Panc1 (cell line): ENCODE results near the gene SLC9A7. TPM values are rescaled to one million over a fixed set of nuclear protein-coding genes. Genes with fewer than 3 reads are reported as not detected.

Experiments
- ATAC-seq: fragments of 200-7000 bp; cut with Tn5 transposase; 2 replicates; pipeline ENCODE4 v1.9.1; 2020; ENCODE audit warnings: mild to moderate bottlenecking, moderate library complexity
- BruUV-seq: library from RNA; stranded (reverse); fragments of 400-500 nt; replicated peaks from 2 replicates; lab custom pipeline; 2021; lab: Mats Ljungman, UMichigan
- CTCF ChIA-PET: fragments of 300-600 bp; sonication (Branson Sonifier 250); formaldehyde crosslinking; loops from one replicate; lab custom pipeline; 2022; ENCODE audit warnings: antibody characterized with exemption; lab: Charles Lee
- POLR2A ChIA-PET: fragments of 300-600 bp; sonication (Branson Sonifier 250); formaldehyde crosslinking; loops from one replicate; lab custom pipeline; 2022; ENCODE audit warnings: antibody characterized with exemption; lab: Charles Lee
- DNase-seq: peaks from one replicate; pipeline ENCODE4 v3.0.0-alpha.2; 2010; ENCODE audit warnings: low read depth, low spot score
- H3K27ac ChIP-seq: 2 replicates; pipeline ENCODE4 v1.5.1; 2011; ENCODE audit warnings: mild to moderate bottlenecking, low read length, inconsistent platforms
- H3K27me3 ChIP-seq: fragments of 200-500 bp; sonication (Bioruptor generic); 2 replicates; pipeline ENCODE4 v1.6.0; 2014; ENCODE audit warnings: low read length, inconsistent platforms; ENCODE audit not compliant: control insufficient read depth, insufficient read depth
- H3K36me3 ChIP-seq: fragments of 200-500 bp; sonication (Bioruptor generic); 2 replicates; pipeline ENCODE4 v1.5.1; 2014; ENCODE audit warnings: inconsistent platforms, mild to moderate bottlenecking, low read length, moderate library complexity; ENCODE audit not compliant: control insufficient read depth, insufficient read depth
- H3K4me1 ChIP-seq: 2 replicates; pipeline ENCODE4 v1.5.1; 2011; ENCODE audit warnings: inconsistent platforms, mild to moderate bottlenecking, low read length, moderate library complexity; ENCODE audit not compliant: control insufficient read depth, insufficient read depth
- H3K4me3 ChIP-seq, 2 experiments: 2 replicates each; pipeline ENCODE4 v1.5.1; 2011 to 2012; ENCODE audit warnings: low read depth in 2 of 2, low read length in 2 of 2, mild to moderate bottlenecking in 2 of 2, inconsistent platforms in 1 of 2, moderate library complexity in 1 of 2
- H3K9me3 ChIP-seq: fragments of 200-500 bp; sonication (Bioruptor generic); 2 replicates; pipeline ENCODE4 v1.5.1; 2014; ENCODE audit warnings: low read depth, mild to moderate bottlenecking, inconsistent platforms, low read length, moderate library complexity; ENCODE audit not compliant: control insufficient read depth, insufficient read depth
- POLR2AphosphoS5 ChIP-seq: IDR thresholded peaks from 2 replicates; pipeline ENCODE4 v1.6.1; 2012; ENCODE audit warnings: mild to moderate bottlenecking, low read depth, low read length, moderate library complexity
- REST ChIP-seq, 2 experiments: IDR thresholded peaks; 2 replicates each; pipeline ENCODE4 v1.6.1; 2011 to 2012; ENCODE audit warnings: low read depth in 2 of 2, control low read depth in 1 of 2, low read length in 1 of 2, mild to moderate bottlenecking in 1 of 2, moderate library complexity in 1 of 2; ENCODE audit not compliant: insufficient read depth in 1 of 2
- SIN3A ChIP-seq: IDR thresholded peaks from 2 replicates; pipeline ENCODE4 v1.6.1; 2012; ENCODE audit warnings: low read depth, mild to moderate bottlenecking, low read length, moderate library complexity, borderline replicate concordance; ENCODE audit not compliant: insufficient read depth
- TCF7L2 ChIP-seq: IDR thresholded peaks from 2 replicates; pipeline ENCODE4 v1.6.1; 2011; ENCODE audit warnings: mild to moderate bottlenecking, low read depth, low read length, inconsistent platforms
- in situ Hi-C: cut with HindIII; loops from 2 replicates; pipeline ENCODE4 v1.10.0; 2016; ENCODE audit warnings: low sequenced_read_pairs, low pct_unique_long_range_greater_than_20kb
- intact Hi-C: fragments of 100-400 bp; cut with micrococcal nuclease; formaldehyde crosslinking; loops from one replicate; pipeline ENCODE4 v1.10.0; 2022; ENCODE audit not compliant: unreplicated experiment
- total RNA-seq: library from RNA; stranded (reverse); gene quantifications from one replicate; pipeline ENCODE4 v1.2.1, GENCODE V29; 2021; ENCODE audit not compliant: unreplicated experiment
- TF ChIP-seq, protein P1 (sequence below): fragments of 450-650 bp; IDR thresholded peaks from 2 replicates; pipeline ENCODE4 v1.5.1; 2017; ENCODE audit warnings: mild to moderate bottlenecking

The SLC9A7 gene
- total RNA-seq, 1 experiment from 2014 or later: 80.4 TPM

GRCh38 chrX:46716796-46717195, 42.1 kb downstream of the SLC9A7 start:
- DNase-seq (no peak), ATAC-seq (no peak)
- Histone ChIP-seq H3K27me3 (no peaks in the 10 kb centered on the region), H3K9me3 (no peaks in the 10 kb centered on the region), H3K4me3 (no peak overlapping the region), H3K27ac (no peak overlapping the region), H3K4me1 (no peaks in the 10 kb centered on the region; the same call in 1 of the 2 replicates), H3K36me3 (no peaks in the 10 kb centered on the region)
- no TSS peak for BruUV-seq
- intact Hi-C loops: no loop called here
- ChIA-PET POLR2A (no interaction called here), CTCF (no interaction called here)
- no peak for TF ChIP-seq SIN3A
- no peak for TF ChIP-seq REST (IDR thresholded peaks at IDR 0.05; ENCODE audit: insufficient read depth in 1 of 2, low read depth in 2 of 2, low read length in 1 of 2)
- no peak for TF ChIP-seq TCF7L2
- no peak for TF ChIP-seq POLR2AphosphoS5
- TF ChIP-seq, protein P1, sequence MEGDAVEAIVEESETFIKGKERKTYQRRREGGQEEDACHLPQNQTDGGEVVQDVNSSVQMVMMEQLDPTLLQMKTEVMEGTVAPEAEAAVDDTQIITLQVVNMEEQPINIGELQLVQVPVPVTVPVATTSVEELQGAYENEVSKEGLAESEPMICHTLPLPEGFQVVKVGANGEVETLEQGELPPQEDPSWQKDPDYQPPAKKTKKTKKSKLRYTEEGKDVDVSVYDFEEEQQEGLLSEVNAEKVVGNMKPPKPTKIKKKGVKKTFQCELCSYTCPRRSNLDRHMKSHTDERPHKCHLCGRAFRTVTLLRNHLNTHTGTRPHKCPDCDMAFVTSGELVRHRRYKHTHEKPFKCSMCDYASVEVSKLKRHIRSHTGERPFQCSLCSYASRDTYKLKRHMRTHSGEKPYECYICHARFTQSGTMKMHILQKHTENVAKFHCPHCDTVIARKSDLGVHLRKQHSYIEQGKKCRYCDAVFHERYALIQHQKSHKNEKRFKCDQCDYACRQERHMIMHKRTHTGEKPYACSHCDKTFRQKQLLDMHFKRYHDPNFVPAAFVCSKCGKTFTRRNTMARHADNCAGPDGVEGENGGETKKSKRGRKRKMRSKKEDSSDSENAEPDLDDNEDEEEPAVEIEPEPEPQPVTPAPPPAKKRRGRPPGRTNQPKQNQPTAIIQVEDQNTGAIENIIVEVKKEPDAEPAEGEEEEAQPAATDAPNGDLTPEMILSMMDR: no peak
- in situ Hi-C loops: no loop called here

DNA sequence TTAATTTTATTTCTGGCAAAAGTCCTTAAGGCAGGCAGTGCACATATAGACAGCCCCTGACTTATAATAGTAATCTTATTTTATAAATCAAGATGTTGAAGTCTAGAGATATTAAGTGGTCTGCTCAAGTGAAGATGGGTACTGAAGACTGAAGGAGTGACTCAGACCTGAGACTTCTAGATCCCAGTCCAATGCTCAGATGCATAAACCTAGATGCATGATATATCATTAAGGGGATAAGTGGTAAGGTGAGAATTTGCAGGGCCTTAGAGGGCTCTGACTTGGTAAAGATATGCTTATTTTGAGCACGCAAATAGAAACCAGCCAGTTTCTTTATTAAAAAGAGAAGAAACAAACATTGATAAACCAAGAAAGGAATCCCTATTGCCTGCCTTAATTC, 42.9 kb downstream of the SLC9A7 start:
- ATAC-seq (no peak), DNase-seq (no peak)
- ChIA-PET POLR2A (no interaction called here), CTCF (no interaction called here)
- BruUV-seq: no TSS peak
- intact Hi-C loops: no loop called here
- H3K9me3 ChIP-seq: no peaks in the 10 kb centered on the region
- TF ChIP-seq TCF7L2 (no peak), REST (IDR thresholded peaks at IDR 0.05; ENCODE audit: insufficient read depth in 1 of 2, low read depth in 2 of 2, low read length in 1 of 2) (no peak), SIN3A (no peak)
- TF ChIP-seq, protein P1: no peak
- no peak overlapping the region for H3K27ac ChIP-seq
- no peaks in the 10 kb centered on the region for H3K36me3 ChIP-seq
- in situ Hi-C loops: no loop called here
- H3K4me1 ChIP-seq: peaks cover 8% of the 10 kb centered on the region; the same call in 1 of the 2 replicates
- H3K4me3 ChIP-seq: no peak overlapping the region
- H3K27me3 ChIP-seq: no peaks in the 10 kb centered on the region
